A549 (cell line): ENCODE measurements around the gene MSANTD3. TPM values are rescaled to one million over a fixed set of nuclear protein-coding genes. Genes with fewer than 3 reads are reported as not detected.

Experiments
- ATAC-seq, 2 experiments: fragments of 200-7000 bp in 1 of 2; fragments of >200 bp in 1 of 2; cut with Nextera tagmentation in 1 of 2; cut with Tn5 transposase in 1 of 2; 3 replicates each; pipeline versions ENCODE4 v1.8.0 to v1.9.1; 2018 to 2020; ENCODE audit warnings: mild to moderate bottlenecking in 1 of 2, moderate library complexity in 1 of 2
- CTCF ChIA-PET: fragments of 300-600 bp; sonication (Branson Sonifier 250); formaldehyde crosslinking; extraction: SDS; loops from one replicate; lab custom pipeline; 2021; ENCODE audit warnings: antibody characterized with exemption, inconsistent platforms; lab: Yijun Ruan, JAX
- POLR2A ChIA-PET: fragments of 350-600 bp; formaldehyde crosslinking; extraction: SDS; loops from one replicate; lab custom pipeline; 2021; ENCODE audit warnings: antibody characterized with exemption, inconsistent platforms; lab: Yijun Ruan, JAX
- DNase-seq, 2 experiments: peaks; one replicate each; pipeline versions ENCODE4 v3.0.0 to v3.0.0-alpha.2; 2011 to 2016; ENCODE audit warnings: low read depth in 1 of 2, low spot score in 1 of 2
- FAIRE-seq: peaks from 2 replicates; lab custom pipeline; 2011; peaks lifted over from hg19 to GRCh38; lab: Jason Lieb, UNC
- H3K27ac ChIP-seq, 2 experiments: fragments of >200 bp; sonication (Bioruptor Twin); formaldehyde crosslinking; 3 replicates each; pipeline ENCODE4 v1.5.1; 2016 to 2017
- H3K4me1 ChIP-seq: fragments of >200 bp; sonication (Bioruptor Twin); formaldehyde crosslinking; 3 replicates; pipeline ENCODE4 v1.6.1; 2016
- H3K4me2 ChIP-seq: fragments of >200 bp; sonication (Bioruptor Twin); formaldehyde crosslinking; 3 replicates; pipeline ENCODE4 v1.6.1; 2016
- H3K4me3 ChIP-seq: fragments of >200 bp; sonication (Bioruptor Twin); formaldehyde crosslinking; 3 replicates; pipeline ENCODE4 v1.5.1; 2016
- H3K9me3 ChIP-seq: fragments of >200 bp; sonication (Bioruptor Twin); formaldehyde crosslinking; 3 replicates; pipeline ENCODE4 v1.6.1; 2016
- CBX8 ChIP-seq: fragments of 200-600 bp; sonication (generic); IDR thresholded peaks from 2 replicates; pipeline ENCODE4 v1.6.1; 2016
- CHD2 ChIP-seq: fragments of 150-350 bp; IDR thresholded peaks from 2 replicates; pipeline ENCODE4 v1.6.1; 2014; ENCODE audit warnings: low read length; ENCODE audit not compliant: partially characterized antibody
- EHMT2 ChIP-seq: fragments of 200-600 bp; sonication (generic); IDR thresholded peaks from 2 replicates; pipeline ENCODE4 v1.6.1; 2016; ENCODE audit warnings: antibody characterized with exemption, low read depth, mild to moderate bottlenecking, moderate library complexity
- FOSB ChIP-seq: fragments of 250-450 bp; sonication (Bioruptor Pico); IDR thresholded peaks from 2 replicates; pipeline ENCODE4 v1.5.0; 2020; ENCODE audit warnings: mild to moderate bottlenecking, moderate library complexity
- FOSL2 ChIP-seq, 2 experiments: fragments of 450-650 bp in 1 of 2; fragments of >200 bp in 1 of 2; sonication (Bioruptor Twin) in 1 of 2; formaldehyde crosslinking; IDR thresholded peaks; 2 replicates each; pipeline versions ENCODE4 v1.5.0 to v1.6.1; 2016 to 2020; ENCODE audit warnings: mild to moderate bottlenecking in 1 of 2, moderate library complexity in 1 of 2
- HEYL ChIP-seq: fragments of 250-450 bp; sonication (Bioruptor Pico); IDR thresholded peaks from 2 replicates; pipeline ENCODE4 v1.8.0; 2021; ENCODE audit warnings: mild to moderate bottlenecking, moderate library complexity
- HOXB13 ChIP-seq: fragments of 250-450 bp; sonication (Bioruptor Pico); IDR thresholded peaks from 2 replicates; pipeline ENCODE4 v1.5.0; 2020; ENCODE audit warnings: low read depth, mild to moderate bottlenecking, moderate library complexity
- JUNB ChIP-seq: fragments of >200 bp; sonication (Bioruptor Twin); formaldehyde crosslinking; IDR thresholded peaks from 2 replicates; pipeline ENCODE4 v1.6.1; 2016
- MAFK ChIP-seq: fragments of 450-650 bp; IDR thresholded peaks from 2 replicates; pipeline ENCODE4 v1.6.1; 2014; ENCODE audit not compliant: partially characterized antibody
- MAZ ChIP-seq: fragments of 150-350 bp; IDR thresholded peaks from 2 replicates; pipeline ENCODE4 v1.6.1; 2014; ENCODE audit warnings: antibody characterized with exemption, low read depth, low read length, borderline replicate concordance
- MYC ChIP-seq: IDR thresholded peaks from 2 replicates; pipeline ENCODE4 v1.6.1; 2012; ENCODE audit warnings: mild to moderate bottlenecking, inconsistent platforms, low read length, improper control_type of control experiment, borderline replicate concordance
- NPAS2 ChIP-seq: fragments of 250-450 bp; sonication (Bioruptor Pico); IDR thresholded peaks from 2 replicates; pipeline ENCODE4 v1.8.0; 2022; ENCODE audit warnings: mild to moderate bottlenecking, moderate library complexity, borderline replicate concordance
- PHF8 ChIP-seq: fragments of 200-600 bp; sonication (generic); IDR thresholded peaks from 2 replicates; pipeline ENCODE4 v1.6.1; 2016; ENCODE audit warnings: low read depth, mild to moderate bottlenecking, antibody characterized with exemption, moderate library complexity, borderline replicate concordance
- RFX5 ChIP-seq: fragments of 450-650 bp; IDR thresholded peaks from 2 replicates; pipeline ENCODE4 v1.7.1; 2014; ENCODE audit warnings: antibody characterized with exemption, mild to moderate bottlenecking, moderate library complexity
- WGBS: methylation state at CpG from one replicate; pipeline ENCODE4 v1.1.6; 2017; ENCODE audit errors: missing lambda C conversion rate; 5-methylcytosine and 5-hydroxymethylcytosine counted together
- polyA plus RNA-seq, 4 experiments: library from polyadenylated mRNA; depleted of rRNA in 3 of 4; stranded (reverse); fragments of >200 nt; fragmentation: RNase III in 1 of 4; extraction: RNeasy Plus Mini Kit Qiagen cat#74134 plus additional on column Dnase treatment in 1 of 4; gene quantifications; 2 replicates in 3 of 4; 3 replicates in 1 of 4; pipeline ENCODE4 v1.2.3, GENCODE V29; 2011 to 2017
- TF ChIP-seq, protein P1 (sequence below): IDR thresholded peaks from 2 replicates; pipeline ENCODE4 v1.6.1; 2012
- TF ChIP-seq, protein P2 (sequence below): fragments of 450-650 bp; IDR thresholded peaks from 2 replicates; pipeline ENCODE4 v1.6.1; 2014; ENCODE audit warnings: antibody characterized with exemption
- TF ChIP-seq, protein P3 (sequence below): fragments of >200 bp; sonication (Bioruptor Twin); formaldehyde crosslinking; IDR thresholded peaks from 2 replicates; pipeline ENCODE4 v1.6.1; 2016
- TF ChIP-seq, protein P4 (sequence below): IDR thresholded peaks from 2 replicates; pipeline ENCODE4 v1.6.1; 2012; ENCODE audit warnings: low read depth, borderline replicate concordance
- TF ChIP-seq, protein P5 (sequence below): fragments of >200 bp; sonication (Bioruptor Twin); formaldehyde crosslinking; IDR thresholded peaks from 3 replicates; pipeline ENCODE4 v1.5.1; 2016

The MSANTD3 gene
- polyA plus RNA-seq, 2 of the 4 experiments (the other 2 are of a cell fraction), result 43.5 to 66.7 TPM

DNA sequence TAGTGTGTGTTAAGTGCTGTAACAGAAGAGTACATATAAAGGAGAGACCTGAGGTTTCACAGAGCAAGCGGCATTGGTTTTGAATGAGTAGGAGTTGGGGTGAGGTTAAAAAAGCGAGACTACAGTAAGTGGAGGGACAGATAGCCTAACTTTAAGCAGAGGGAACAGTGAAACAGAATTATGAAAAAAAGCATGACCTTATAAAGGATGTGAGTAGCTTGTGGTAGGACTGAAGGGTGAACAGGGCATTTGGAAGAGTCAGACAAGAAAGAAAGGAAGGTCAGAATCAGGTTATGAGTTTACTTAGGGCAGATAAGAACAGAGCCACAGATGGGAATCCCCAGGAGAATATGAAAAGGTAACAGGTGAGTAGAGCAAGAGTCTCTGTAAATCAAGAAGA, 22.5 kb downstream of the MSANTD3 start:
- 99% methylated on average over 2 of the region's 2 CpGs for WGBS
- CTCF ChIA-PET, result interaction anchor here (2.0 kb wide), 1 partner anchor 11 kb away, joined by 11 read pairs; no protein-coding TSS in a partner anchor
- no peak overlapping the region for H3K27ac ChIP-seq
- H3K4me1 ChIP-seq, result 0 out of 3 replicates have a peak, but pooled peaks cover under 1% of the 10 kb centered on the region
- no peak overlapping the region for H3K4me2 ChIP-seq
- no peak for ATAC-seq
- H3K4me3 ChIP-seq, result no peak overlapping the region
- no peak for FAIRE-seq
- DNase-seq, result no peak
- H3K9me3 ChIP-seq, result peaks cover 6% of the 10 kb centered on the region; the same call in 1 of the 3 replicates
- TF ChIP-seq CBX8, result no peak
- no peak for TF ChIP-seq RFX5
- no peak for TF ChIP-seq NPAS2
- no peak for TF ChIP-seq HEYL (CRISPR knock-in tag)
- POLR2A ChIA-PET, result no interaction called here

DNA sequence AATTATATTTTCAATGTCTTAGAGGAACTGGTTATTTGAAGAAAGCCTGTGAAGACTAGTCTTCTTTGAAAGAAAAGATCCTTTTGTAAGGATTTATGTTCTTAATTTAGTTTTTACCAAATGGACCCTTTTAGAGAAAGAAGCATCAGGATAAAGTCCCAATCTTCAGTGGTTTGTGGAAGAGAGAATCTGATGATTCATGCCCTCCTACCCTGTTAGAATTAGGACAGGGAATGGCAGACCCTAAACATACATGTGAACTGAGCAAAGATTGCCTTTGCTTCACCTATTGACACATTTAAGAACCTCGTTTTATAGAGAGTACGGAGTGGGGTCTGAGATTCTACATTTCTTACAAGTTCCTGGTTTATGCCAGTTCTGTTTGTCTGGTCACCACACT, 26.0 kb downstream of the MSANTD3 start:
- FAIRE-seq, result no peak
- CTCF ChIA-PET, result interaction anchor here (1.1 kb wide), 1 partner anchor 24 kb away, joined by 3 read pairs; no protein-coding TSS in a partner anchor

DNA sequence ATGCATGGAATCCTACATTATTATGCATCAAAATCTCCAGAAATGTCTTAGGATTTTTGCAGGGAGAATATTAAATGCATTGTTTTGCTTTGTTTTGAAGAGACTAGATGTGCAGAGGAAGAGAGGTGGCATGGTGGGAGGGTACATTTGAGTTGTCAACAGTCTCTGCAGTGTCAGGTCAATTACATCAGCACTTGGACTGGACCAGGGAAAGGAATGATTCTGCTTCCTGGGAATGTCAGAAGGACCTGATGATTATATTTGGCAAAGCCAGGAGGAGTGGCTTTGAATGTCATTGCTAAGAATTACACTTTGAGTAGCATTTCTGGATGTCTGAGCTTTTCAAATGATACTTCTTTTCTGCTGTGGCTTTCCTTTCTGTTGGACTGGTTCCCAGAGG, 28.5 kb downstream of the MSANTD3 start:
- DNase-seq (no peak), ATAC-seq (peak in 1 of 2 experiments; percentile 67; a peak in 3 of 6 replicates), FAIRE-seq (no peak)
- Histone ChIP-seq H3K4me3 (no peak overlapping the region), H3K27ac (no peak overlapping the region), H3K4me2 (no peak overlapping the region), H3K4me1 (peaks cover 9% of the 10 kb centered on the region; the same call in 2 of the 3 replicates), H3K9me3 (peaks cover 6% of the 10 kb centered on the region; the same call in 1 of the 3 replicates)
- ChIA-PET CTCF (interaction anchor here (0.9 kb wide), 1 partner anchor 12 kb away, joined by 3 read pairs; no protein-coding TSS in a partner anchor), POLR2A (no interaction called here)
- TF ChIP-seq FOSB (CRISPR knock-in tag) (no peak), MYC (no peak)
- TF ChIP-seq, protein P1, sequence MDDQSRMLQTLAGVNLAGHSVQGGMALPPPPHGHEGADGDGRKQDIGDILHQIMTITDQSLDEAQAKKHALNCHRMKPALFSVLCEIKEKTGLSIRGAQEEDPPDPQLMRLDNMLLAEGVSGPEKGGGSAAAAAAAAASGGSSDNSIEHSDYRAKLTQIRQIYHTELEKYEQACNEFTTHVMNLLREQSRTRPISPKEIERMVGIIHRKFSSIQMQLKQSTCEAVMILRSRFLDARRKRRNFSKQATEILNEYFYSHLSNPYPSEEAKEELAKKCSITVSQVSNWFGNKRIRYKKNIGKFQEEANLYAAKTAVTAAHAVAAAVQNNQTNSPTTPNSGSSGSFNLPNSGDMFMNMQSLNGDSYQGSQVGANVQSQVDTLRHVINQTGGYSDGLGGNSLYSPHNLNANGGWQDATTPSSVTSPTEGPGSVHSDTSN, result no peak

More for the DNA sequence above, 26.0 kb downstream of the MSANTD3 start:
- TF ChIP-seq MYC (no peak), FOSL2 (IDR thresholded peaks at IDR 0.05) (no peak), FOSL2 (CRISPR knock-in tag; IDR thresholded peaks at IDR 0.05) (peak; percentile 53)
- H3K4me2 ChIP-seq, result no peak overlapping the region
- no peak overlapping the region for H3K4me3 ChIP-seq
- POLR2A ChIA-PET, result no interaction called here
- H3K9me3 ChIP-seq, result peaks cover 6% of the 10 kb centered on the region; the same call in 1 of the 3 replicates
- no peak overlapping the region for H3K27ac ChIP-seq
- ATAC-seq (no peak), DNase-seq (no peak)
- H3K4me1 ChIP-seq, result peaks cover 9% of the 10 kb centered on the region; the same call in 2 of the 3 replicates
- WGBS, result 91% methylated on average over 2 of the region's 2 CpGs

DNA sequence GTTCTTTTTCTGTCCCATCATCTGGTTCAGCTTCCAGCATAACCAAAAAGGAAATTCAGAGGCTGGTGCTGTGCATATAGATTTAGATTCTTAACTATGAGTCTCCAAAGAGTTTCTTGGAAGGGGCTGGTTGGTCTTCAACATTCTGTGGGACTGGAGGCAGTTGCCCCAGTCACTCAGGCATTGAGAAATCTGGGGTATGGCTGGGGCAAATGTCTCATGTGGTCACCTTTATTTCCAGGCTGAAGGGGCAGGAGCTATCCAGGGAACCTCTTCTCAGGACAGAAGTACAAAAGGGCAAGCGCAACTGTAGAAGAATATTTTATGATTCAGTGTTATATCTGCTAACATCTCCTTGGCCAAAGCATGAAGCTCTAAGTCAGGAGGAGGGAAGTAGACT, 30.6 kb downstream of the MSANTD3 start:
- WGBS, result 100% methylated on average over 1 of the region's 1 CpG
- Histone ChIP-seq H3K4me3 (no peak overlapping the region), H3K4me2 (no peak overlapping the region), H3K9me3 (peaks cover 4% of the 10 kb centered on the region; the same call in 1 of the 3 replicates), H3K27ac (no peak overlapping the region), H3K4me1 (peaks cover 9% of the 10 kb centered on the region; the same call in 2 of the 3 replicates)
- DNase-seq (no peak), FAIRE-seq (no peak), ATAC-seq (no peak)
- POLR2A ChIA-PET, result no interaction called here
- TF ChIP-seq, protein P2, sequence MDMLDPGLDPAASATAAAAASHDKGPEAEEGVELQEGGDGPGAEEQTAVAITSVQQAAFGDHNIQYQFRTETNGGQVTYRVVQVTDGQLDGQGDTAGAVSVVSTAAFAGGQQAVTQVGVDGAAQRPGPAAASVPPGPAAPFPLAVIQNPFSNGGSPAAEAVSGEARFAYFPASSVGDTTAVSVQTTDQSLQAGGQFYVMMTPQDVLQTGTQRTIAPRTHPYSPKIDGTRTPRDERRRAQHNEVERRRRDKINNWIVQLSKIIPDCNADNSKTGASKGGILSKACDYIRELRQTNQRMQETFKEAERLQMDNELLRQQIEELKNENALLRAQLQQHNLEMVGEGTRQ, result no peak
- TF ChIP-seq HOXB13 (CRISPR knock-in tag) (no peak), RFX5 (no peak), FOSL2 (IDR thresholded peaks at IDR 0.05) (no peak), FOSL2 (CRISPR knock-in tag; IDR thresholded peaks at IDR 0.05) (no peak), MAFK (no peak), MAZ (no peak), MYC (no peak), JUNB (no peak), CHD2 (no peak), FOSB (CRISPR knock-in tag) (no peak), PHF8 (no peak), CBX8 (no peak), EHMT2 (no peak)
- TF ChIP-seq, protein P3, sequence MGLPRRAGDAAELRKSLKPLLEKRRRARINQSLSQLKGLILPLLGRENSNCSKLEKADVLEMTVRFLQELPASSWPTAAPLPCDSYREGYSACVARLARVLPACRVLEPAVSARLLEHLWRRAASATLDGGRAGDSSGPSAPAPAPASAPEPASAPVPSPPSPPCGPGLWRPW, result no peak
- TF ChIP-seq, protein P4, sequence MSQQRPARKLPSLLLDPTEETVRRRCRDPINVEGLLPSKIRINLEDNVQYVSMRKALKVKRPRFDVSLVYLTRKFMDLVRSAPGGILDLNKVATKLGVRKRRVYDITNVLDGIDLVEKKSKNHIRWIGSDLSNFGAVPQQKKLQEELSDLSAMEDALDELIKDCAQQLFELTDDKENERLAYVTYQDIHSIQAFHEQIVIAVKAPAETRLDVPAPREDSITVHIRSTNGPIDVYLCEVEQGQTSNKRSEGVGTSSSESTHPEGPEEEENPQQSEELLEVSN, result no peak
- TF ChIP-seq, protein P5, sequence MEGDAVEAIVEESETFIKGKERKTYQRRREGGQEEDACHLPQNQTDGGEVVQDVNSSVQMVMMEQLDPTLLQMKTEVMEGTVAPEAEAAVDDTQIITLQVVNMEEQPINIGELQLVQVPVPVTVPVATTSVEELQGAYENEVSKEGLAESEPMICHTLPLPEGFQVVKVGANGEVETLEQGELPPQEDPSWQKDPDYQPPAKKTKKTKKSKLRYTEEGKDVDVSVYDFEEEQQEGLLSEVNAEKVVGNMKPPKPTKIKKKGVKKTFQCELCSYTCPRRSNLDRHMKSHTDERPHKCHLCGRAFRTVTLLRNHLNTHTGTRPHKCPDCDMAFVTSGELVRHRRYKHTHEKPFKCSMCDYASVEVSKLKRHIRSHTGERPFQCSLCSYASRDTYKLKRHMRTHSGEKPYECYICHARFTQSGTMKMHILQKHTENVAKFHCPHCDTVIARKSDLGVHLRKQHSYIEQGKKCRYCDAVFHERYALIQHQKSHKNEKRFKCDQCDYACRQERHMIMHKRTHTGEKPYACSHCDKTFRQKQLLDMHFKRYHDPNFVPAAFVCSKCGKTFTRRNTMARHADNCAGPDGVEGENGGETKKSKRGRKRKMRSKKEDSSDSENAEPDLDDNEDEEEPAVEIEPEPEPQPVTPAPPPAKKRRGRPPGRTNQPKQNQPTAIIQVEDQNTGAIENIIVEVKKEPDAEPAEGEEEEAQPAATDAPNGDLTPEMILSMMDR, result no peak
- CTCF ChIA-PET, result interaction anchor here (1.1 to 1.8 kb wide), 5 partner anchors 9 to 992 kb away, joined by 3 to 5 read pairs (median 3); no protein-coding TSS in a partner anchor
